ENCODE measurements around the gene ANKRD24.
"Not testable (repeated sequence)": the region's sequence is repeated elsewhere in the genome, so short reads cannot be mapped to it uniquely, and the experiment has no call there.

The ANKRD24 gene

GRCh38 chr19:4227771-4228170 lies 45.3 kb downstream of the ANKRD24 start:
- H3K27ac ChIP-seq: no peak overlapping the region
- DNase-seq (ENCODE audit: low read depth, low spot score): no peak

DNA sequence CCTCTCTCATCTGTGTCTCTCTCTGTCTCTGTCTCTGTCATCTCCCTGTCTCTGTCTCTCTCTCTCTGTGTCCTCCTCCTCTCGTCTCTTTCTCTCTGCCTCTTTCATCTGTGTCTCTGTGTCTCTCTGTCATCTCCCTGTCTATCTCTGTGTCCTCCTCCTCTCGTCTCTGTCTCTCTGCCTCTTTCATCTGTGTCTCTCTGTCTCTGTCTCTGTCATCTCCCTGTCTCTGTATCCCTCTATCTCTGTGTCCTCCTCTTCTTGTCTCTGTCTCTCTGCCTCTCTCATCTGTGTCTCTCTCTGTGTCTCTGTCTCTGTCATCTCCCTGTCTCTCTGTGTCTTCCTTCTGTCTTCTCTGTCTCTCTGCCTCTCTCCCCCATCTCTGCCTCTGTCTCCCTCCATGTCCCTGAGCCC lies 46.3 kb downstream of the ANKRD24 start:
- DNase-seq (ENCODE audit: low read depth, low spot score): no peak
- no peak overlapping the region for H3K27ac ChIP-seq

- H3K27ac ChIP-seq: no peak within 1 kb of the TSS
- no peak for DNase-seq (ENCODE audit: low read depth, low spot score)
Observed at GRCh38 chr19:4229179-4229931, 46.9 kb downstream of the ANKRD24 start, which contains the start of gene EBI3. TSS of gene EBI3 (plus strand) at chr19:4229523. CDS start at chr19:4229551, 28 bp downstream.

GRCh38 chr19:4230237-4230636 lies 47.7 kb downstream of the ANKRD24 start:
- H3K27ac ChIP-seq; DNase-seq (ENCODE audit: low read depth, low spot score): not testable (repeated sequence)

GRCh38 chr19:4231521-4231920 lies 49.0 kb downstream of the ANKRD24 start:
- not testable (repeated sequence) for DNase-seq (ENCODE audit: low read depth, low spot score)

DNA sequence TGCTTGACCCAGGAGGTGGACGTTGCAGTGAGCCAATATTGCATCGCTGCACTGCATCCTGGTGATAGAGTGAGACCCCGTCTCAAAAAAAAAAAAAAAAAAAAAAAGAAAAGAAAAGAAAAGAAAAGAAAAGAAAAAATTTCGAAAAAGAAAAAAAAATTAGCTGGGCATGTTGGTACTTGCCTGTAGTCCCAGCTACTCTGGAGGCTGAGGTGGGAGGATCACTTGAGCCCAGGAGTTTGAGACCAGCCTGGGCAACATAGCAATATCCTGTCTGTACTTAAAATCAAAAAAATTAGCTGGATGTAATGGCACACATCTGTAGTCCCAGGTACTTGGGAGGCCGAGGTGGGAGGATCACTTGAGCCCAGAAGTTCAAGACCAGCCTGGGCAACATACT lies 49.6 kb downstream of the ANKRD24 start:
- not testable (repeated sequence) for DNase-seq (ENCODE audit: low read depth, low spot score); H3K27ac ChIP-seq

More at GRCh38 chr19:4231521-4231920, 49.0 kb downstream of the ANKRD24 start:
- not testable (repeated sequence) for H3K27ac ChIP-seq

- no peak overlapping the region for H3K27ac ChIP-seq
- no peak for DNase-seq (ENCODE audit: low read depth, low spot score)
Observed at GRCh38 chr19:4232614-4233281, 50.3 kb downstream of the ANKRD24 start.

- DNase-seq (ENCODE audit: low read depth, low spot score): no peak
- no peak overlapping the region for H3K27ac ChIP-seq
Observed at GRCh38 chr19:4233282-4233853, 50.9 kb downstream of the ANKRD24 start.

DNA sequence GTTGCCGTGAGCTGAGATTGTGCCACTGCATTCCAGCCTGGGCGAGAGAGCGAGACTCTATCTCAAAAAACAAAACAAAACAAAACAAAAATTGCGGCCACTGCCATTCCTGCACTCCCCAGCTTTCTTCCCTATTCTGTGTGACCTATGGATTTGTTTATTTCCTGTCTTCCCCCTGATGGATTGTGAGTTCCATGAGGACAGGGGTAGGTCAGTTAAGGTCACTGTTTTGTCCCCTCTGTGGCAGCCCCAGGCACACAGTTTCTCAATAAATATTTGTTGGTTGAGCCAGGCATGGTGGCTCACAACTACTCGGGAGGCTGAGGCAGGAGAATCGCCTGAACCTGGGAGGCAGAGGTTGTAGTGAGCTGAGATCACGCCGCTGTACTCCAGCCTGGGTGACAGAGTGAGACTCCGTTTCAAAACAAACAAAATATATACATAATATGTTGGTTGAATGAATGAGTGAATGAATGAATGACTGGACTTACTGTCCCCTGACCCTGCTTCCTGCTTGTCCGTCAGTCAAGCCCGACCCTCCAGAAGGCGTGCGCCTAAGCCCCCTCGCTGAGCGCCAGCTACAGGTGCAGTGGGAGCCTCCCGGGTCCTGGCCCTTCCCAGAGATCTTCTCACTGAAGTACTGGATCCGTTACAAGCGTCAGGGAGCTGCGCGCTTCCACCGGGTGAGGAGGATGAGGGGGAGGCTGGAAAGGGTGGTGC lies 51.8 kb downstream of the ANKRD24 start:
- DNase-seq (ENCODE audit: low read depth, low spot score): no peak
- no peak overlapping the region for H3K27ac ChIP-seq

DNA sequence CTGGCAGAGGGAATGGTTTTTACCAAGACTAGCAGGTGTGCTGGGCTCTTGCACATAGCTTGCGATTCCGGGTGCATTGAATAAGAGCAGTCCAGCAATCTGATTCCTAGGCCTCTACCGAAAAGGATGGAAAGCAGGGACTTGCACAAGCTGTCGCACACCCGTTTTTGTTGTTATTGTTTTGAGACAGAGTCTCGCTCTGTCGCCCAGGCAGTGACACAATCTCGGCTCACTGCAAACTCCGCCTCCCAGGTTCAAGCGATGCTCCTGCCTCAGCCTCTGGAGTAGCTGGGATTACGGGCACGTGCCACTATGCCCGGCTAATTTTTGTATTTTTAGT lies 52.3 kb downstream of the ANKRD24 start:
- no peak for DNase-seq (ENCODE audit: low read depth, low spot score)
- no peak overlapping the region for H3K27ac ChIP-seq

GRCh38 chr19:4237510-4237909 lies 55.0 kb downstream of the ANKRD24 start:
- DNase-seq (ENCODE audit: low read depth, low spot score); H3K27ac ChIP-seq: not testable (repeated sequence)

DNA sequence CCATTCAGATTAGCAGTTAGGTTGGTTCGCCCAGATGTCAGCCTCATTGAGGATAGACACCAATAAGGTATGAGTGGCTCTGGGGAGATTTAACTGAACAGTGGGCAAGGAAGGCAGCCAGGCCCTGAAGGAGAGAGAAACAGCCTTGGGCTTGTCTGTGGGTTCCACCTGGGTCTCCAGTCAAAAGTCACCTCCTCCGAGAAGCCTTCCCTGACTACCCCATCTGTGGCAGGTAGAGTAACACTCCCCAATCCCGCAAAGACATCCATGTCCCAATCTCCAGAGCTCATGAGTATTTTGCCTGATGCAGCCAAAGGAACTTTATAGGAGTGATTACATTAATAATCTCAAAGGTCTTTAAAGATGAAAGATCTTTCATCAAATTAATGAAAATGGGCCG lies 56.3 kb downstream of the ANKRD24 start:
- no peak for DNase-seq (ENCODE audit: low read depth, low spot score)

GRCh38 chr19:4241824-4242430 lies 59.4 kb downstream of the ANKRD24 start:
- DNase-seq (ENCODE audit: low read depth, low spot score): no peak
- H3K27ac ChIP-seq: no peak overlapping the region

More for the DNA sequence above, 56.3 kb downstream of the ANKRD24 start:
- no peak overlapping the region for H3K27ac ChIP-seq

GRCh38 chr19:4245938-4246337 lies 63.4 kb downstream of the ANKRD24 start:
- not testable (repeated sequence) for DNase-seq (ENCODE audit: low read depth, low spot score)
- H3K27ac ChIP-seq: peak overlapping the region; percentile 84

- H3K27ac ChIP-seq: peak within 1 kb of the TSS; percentile 84
- peak; percentile 96 for DNase-seq (ENCODE audit: low read depth, low spot score)
Observed at GRCh38 chr19:4246767-4247593, 64.5 kb downstream of the ANKRD24 start, which contains the start of gene YJU2. TSS of gene YJU2 (plus strand) at chr19:4247080. CDS start at chr19:4247147, 67 bp downstream.

GRCh38 chr19:4256563-4256962 lies 74.1 kb downstream of the ANKRD24 start:
- H3K27ac ChIP-seq: no peak overlapping the region
- no peak for DNase-seq (ENCODE audit: low read depth, low spot score)

DNA sequence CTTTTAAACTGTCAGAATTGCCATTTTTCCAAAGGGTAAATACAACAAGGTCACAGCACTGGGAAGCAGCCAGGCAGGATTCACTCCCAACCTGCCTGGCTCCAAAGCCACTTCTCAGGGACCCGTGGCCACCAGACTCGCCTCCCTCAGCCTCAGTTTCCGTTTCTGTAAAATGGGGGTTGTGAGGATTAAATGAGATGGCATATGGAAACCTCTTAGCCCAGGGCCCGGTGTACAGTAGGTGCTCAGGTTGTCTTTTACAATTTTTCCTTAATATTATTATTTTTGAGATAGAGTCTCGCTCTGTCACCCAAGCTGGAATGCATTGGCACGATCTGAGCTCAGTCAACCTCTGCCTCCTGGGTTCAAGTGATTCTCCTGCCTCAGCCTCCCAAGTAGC lies 74.5 kb downstream of the ANKRD24 start:
- no peak overlapping the region for H3K27ac ChIP-seq
- no peak for DNase-seq (ENCODE audit: low read depth, low spot score)

GRCh38 chr19:4258181-4258580 lies 75.7 kb downstream of the ANKRD24 start:
- H3K27ac ChIP-seq: no peak overlapping the region
- no peak for DNase-seq (ENCODE audit: low read depth, low spot score)

- no peak for DNase-seq (ENCODE audit: low read depth, low spot score)
- H3K27ac ChIP-seq: no peak overlapping the region
Observed at GRCh38 chr19:4260613-4261191, 78.2 kb downstream of the ANKRD24 start.

Measured in epithelial cell of prostate (primary cell).